Measurements from ENCODE around the gene KHK.

The KHK gene

DNA sequence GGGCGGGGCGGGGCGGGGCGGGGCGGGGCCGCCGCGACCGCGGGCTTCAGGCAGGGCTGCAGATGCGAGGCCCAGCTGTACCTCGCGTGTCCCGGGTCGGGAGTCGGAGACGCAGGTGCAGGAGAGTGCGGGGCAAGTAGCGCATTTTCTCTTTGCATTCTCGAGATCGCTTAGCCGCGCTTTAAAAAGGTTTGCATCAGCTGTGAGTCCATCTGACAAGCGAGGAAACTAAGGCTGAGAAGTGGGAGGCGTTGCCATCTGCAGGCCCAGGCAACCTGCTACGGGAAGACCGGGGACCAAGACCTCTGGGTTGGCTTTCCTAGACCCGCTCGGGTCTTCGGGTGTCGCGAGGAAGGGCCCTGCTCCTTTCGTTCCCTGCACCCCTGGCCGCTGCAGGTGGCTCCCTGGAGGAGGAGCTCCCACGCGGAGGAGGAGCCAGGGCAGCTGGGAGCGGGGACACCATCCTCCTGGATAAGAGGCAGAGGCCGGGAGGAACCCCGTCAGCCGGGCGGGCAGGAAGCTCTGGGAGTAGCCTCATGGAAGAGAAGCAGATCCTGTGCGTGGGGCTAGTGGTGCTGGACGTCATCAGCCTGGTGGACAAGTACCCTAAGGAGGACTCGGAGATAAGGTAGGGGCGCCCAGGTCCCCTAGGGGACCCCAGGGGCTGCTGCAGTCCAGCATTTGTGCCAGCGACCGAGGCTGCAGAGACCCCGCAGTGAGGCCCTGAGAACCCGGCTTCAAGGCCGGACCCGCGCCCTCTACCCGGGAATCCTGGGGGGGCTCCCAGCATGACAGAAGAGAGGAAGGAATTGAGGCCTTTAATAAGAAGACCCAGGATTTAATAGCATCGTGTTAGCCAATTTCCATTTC is at the start of gene KHK:
Gene KHK (plus strand): TSS at position 49 of the 870 bp plus-strand sequence. CDS start 488 bp downstream, at position 537.
- DNase-seq (ENCODE audit: low read depth in 3 of 3), result peak in 1 of 3 experiments; percentile 27

GRCh38 chr2:27038012-27038411 is 48.6 kb upstream of the KHK start:
- DNase-seq (ENCODE audit: low read depth in 3 of 3), result no peak

DNA sequence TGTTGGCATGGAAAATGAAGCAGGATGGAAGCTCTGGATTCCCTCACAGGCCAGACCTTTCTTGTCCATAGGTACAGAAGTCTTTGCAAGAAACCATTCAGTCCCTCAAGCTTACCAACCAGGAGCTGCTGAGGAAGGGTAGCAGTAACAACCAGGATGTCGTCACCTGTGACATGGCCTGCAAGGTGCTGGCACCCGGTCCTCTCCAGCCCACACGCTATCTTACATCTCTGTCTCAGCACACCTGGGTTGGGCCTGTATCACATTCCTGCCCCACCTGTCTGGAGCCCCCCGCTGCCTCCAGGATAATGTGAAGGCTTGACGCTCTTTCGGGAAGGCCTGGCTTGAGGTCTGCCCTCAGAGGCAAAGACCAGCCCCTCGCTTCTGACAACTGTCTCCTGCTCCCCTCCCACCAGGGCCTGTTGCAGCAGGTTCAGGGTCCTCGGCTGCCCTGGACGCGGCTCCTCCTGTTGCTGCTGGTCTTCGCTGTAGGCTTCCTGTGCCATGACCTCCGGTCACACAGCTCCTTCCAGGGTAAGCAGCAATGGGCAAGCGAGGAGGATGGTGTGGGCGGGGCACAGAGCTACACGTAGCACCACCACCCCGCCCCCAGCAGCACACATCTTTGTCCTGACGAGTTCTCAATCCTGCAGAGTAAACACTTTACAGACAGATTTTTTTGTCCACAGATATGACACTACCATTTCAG is 47.8 kb upstream of the KHK start:
- no peak for DNase-seq (ENCODE audit: low read depth in 3 of 3)

GRCh38 chr2:27039426-27039825 is 47.1 kb upstream of the KHK start:
- no peak for DNase-seq (ENCODE audit: low read depth in 3 of 3)

DNA sequence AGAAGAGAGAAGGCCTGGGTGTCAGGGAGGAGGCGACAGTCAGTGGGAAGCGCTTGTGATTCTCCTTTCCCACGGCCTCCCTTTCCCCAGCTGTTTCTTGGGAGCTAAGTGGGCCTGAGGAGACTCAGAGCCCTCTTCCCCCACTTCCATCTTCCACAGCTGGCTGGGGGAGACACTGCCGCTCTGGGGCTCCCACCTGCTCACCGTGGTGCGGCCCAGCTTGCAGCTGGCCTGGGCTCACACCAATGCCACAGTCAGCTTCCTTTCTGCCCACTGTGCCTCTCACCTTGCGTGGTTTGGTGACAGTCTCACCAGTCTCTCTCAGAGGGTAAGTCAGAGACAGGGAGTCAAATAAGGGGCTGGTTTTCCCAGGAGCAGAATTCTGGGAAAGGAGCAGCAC is 46.7 kb upstream of the KHK start:
- no peak for DNase-seq (ENCODE audit: low read depth in 3 of 3)

DNA sequence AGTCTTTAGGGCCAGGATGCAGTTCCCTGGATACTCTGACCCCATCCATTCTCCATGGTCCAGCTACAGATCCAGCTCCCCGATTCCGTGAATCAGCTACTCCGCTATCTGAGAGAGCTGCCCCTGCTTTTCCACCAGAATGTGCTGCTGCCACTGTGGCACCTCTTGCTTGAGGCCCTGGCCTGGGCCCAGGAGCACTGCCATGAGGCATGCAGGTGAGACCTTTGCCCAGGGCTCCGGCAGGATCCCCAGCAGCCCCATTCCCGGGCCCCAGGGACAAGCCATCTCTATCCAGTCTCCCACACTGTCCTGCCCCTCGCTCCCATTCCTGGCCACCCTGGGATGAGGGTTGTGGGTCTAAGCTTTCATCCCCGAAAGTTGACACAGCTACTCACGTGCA is 46.3 kb upstream of the KHK start:
- DNase-seq (ENCODE audit: low read depth in 3 of 3), result no peak

- no peak for DNase-seq (ENCODE audit: low read depth in 3 of 3)
Measured at GRCh38 chr2:27041752-27042151, 44.8 kb upstream of the KHK start.

- no peak for DNase-seq (ENCODE audit: low read depth in 3 of 3)
Measured at GRCh38 chr2:27042159-27042661, 44.4 kb upstream of the KHK start.

- DNase-seq (ENCODE audit: low read depth in 3 of 3), result no peak
Measured at GRCh38 chr2:27042985-27043634, 43.5 kb upstream of the KHK start.

- DNase-seq (ENCODE audit: low read depth in 3 of 3), result peak in 2 of 3 experiments; percentile 37 to 72
Measured at GRCh38 chr2:27049422-27050280, 36.9 kb upstream of the KHK start.

- DNase-seq (ENCODE audit: low read depth in 3 of 3), result peak; percentile 86 to 90 (median 88)
Measured at GRCh38 chr2:27050281-27050995, 36.1 kb upstream of the KHK start.

DNA sequence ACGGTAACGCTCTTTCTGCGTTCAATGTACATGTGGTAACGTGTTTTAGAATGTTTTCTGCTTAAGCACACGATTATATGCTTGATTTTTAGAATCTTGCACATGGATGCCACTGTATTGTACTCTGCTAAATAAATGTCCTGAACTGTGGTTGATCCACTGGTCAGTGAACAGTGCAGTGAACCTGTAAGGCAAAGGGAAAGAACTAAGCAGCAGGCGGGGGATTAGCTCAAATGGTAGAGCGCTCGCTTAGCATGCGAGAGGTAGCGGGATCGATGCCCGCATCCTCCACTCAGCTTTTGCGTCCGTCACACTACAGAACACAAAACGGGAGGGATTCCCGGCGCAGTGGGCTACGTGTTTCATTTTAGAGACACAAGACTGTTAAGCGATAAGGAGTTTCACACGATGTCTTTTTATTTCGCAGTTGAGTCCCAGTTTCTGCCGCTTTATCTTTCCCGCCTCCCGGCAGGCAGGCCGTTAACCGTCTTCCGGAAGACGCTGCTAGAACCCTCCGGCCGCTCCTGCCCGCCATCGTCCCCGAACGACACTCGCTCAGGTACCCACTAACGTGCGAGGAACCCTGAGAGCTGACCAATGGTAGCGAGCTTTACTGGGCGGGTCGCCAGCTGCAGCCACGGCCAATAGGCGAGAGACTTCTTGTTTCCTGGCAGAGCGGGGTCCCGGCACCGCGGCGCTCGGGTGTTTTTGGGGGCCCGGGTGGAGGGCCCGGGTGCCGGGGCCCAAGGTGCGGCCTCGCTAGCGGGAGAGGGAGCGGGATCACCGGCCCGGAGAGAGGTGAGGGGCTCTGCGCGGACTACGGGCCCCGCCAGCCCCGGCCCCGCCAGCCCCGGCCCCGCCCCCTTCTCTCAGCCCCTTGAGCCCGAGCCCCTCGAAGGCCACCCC is 35.3 kb upstream of the KHK start, which contains the start of gene AGBL5:
Gene AGBL5 (plus strand): TSS at position 673 of the 906 bp plus-strand sequence. CDS start 1,291 bp downstream, outside the sequence.
- peak; percentile 89 to 94 (median 92) for DNase-seq (ENCODE audit: low read depth in 3 of 3)

DNA sequence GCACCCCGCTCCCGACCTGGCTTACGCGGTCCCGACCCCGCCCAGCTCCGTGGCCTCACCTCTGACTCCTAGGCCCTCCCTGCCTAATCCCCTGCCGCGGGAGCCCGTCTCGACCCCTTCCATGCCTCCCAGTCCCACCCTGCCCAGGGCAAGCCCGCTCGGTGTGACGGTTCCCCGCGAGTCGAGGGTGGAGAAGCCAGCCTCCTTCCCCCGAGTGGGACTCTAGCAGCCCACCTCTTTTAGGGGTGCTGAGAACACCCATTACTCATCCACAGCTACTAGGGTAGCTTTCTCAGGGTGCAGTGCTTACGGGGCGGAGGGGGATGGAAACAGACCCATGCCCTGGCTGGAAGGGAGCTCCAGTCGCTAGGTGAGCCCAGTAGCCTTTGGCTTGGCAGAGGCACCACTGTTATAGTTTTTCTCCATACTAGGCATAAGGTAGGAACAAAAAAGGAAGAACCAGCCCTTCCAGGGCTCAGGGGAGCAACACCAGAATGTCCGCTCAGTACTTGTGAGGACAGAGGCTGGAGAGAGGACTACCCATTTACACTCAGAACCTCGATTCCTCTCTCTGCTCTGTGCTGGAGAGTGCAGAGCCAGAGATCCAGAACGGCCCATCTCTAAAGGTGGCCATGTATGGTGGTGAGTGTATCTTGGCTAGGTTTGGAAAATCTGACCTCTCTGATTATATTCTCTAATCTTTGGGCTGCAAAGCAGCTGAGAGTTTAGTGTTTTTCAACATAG is 34.5 kb upstream of the KHK start:
- DNase-seq (ENCODE audit: low read depth in 3 of 3), result peak in 1 of 3 experiments; percentile 5

DNA sequence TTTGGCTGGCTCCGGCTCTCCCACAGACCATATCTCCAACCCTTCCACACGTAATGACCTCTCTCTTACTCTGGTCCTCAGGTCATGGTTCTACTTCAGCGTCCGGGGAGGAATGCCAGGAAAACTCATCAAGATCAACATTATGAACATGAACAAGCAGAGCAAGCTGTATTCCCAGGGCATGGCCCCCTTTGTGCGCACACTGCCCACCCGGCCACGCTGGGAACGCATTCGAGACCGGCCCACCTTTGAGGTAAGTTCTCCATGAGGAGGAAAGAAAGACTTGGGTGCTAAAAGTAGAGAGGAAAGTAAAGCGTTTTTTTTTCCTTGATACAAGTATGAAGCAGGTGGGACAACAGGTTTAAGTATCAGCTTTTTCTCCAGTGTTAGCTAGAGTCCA is 33.3 kb upstream of the KHK start:
- DNase-seq (ENCODE audit: low read depth in 3 of 3), result no peak

GRCh38 chr2:27053776-27054175 is 32.8 kb upstream of the KHK start:
- no peak for DNase-seq (ENCODE audit: low read depth in 3 of 3)

- no peak for DNase-seq (ENCODE audit: low read depth in 3 of 3)
Measured at GRCh38 chr2:27054721-27055120, 31.9 kb upstream of the KHK start.

DNA sequence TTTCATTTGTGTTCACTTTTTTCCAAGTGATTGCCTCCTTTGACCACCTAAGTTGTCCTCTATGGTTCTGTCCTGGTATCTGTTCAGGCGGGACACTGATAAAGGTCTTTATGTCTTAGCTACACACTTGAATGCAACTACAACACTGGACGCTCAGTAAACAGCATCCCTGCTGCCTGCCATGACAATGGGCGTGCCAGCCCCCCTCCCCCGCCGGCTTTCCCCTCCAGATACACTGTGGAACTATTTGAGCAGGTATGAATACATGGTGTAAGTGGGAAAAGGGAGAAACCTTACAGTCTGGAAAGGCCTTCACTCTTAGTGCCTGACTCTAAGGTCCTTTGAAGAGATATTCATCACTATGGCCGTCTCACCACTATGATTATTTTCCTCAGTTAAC is 29.4 kb upstream of the KHK start:
- DNase-seq (ENCODE audit: low read depth in 3 of 3), result no peak

GRCh38 chr2:27058210-27058609 is 28.4 kb upstream of the KHK start:
- DNase-seq (ENCODE audit: low read depth in 3 of 3), result no peak
